GM12878 (cell line): ENCODE measurements around the gene CTNNA3. TPM values are rescaled to one million over a fixed set of nuclear protein-coding genes. Genes with fewer than 3 reads are reported as not detected.

ENCODE experiments used
- ATAC-seq: fragments of 200-7000 bp; cut with Tn5 transposase; 3 replicates; pipeline ENCODE4 v1.9.1; 2020; ENCODE audit warnings: mild to moderate bottlenecking, moderate library complexity
- BruUV-seq: library from RNA; stranded (reverse); fragments of 400-500 nt; replicated peaks from 2 replicates; lab custom pipeline; 2021; lab: Mats Ljungman, UMichigan
- CTCF ChIA-PET: fragments of 300-600 bp; sonication (Branson Sonifier 250); formaldehyde crosslinking; extraction: SDS; loops from one replicate; lab custom pipeline; 2021; ENCODE audit warnings: inconsistent platforms; lab: Yijun Ruan, JAX
- POLR2A ChIA-PET: fragments of 350-600 bp; formaldehyde crosslinking; extraction: SDS; loops from one replicate; lab custom pipeline; 2021; ENCODE audit warnings: inconsistent platforms; lab: Charles Lee
- RAD21 ChIA-PET: fragments of 300-600 bp; sonication (Branson Sonifier 250); formaldehyde crosslinking; loops from one replicate; lab custom pipeline; 2023; ENCODE audit warnings: antibody characterized with exemption; ENCODE audit not compliant: unreplicated experiment; lab: Charles Lee
- SMC1A ChIA-PET: fragments of 300-600 bp; sonication (Branson Sonifier 250); formaldehyde crosslinking; loops from one replicate; lab custom pipeline; 2023; ENCODE audit not compliant: unreplicated experiment, uncharacterized antibody; lab: Charles Lee
- DNase-seq: peaks from one replicate; pipeline ENCODE4 v3.0.0-alpha.2; 2011; ENCODE audit warnings: low read depth, low spot score
- FAIRE-seq: peaks from 3 replicates; lab custom pipeline; 2011; peaks lifted over from hg19 to GRCh38; lab: Jason Lieb, UNC
- H2AFZ ChIP-seq: 2 replicates; pipeline ENCODE4 v1.6.0; 2011; ENCODE audit warnings: low read depth, low read length, control low read depth; ENCODE audit not compliant: control insufficient read depth
- H3K27ac ChIP-seq: 2 replicates; pipeline ENCODE4 v1.5.1; 2011; ENCODE audit warnings: control low read depth; ENCODE audit not compliant: control insufficient read depth, insufficient read depth
- H3K27me3 ChIP-seq, 2 experiments: replicated peaks in 1 of 2; 2 replicates each; pipeline versions ENCODE4 v1.6.0 to v1.6.1; 2011; ENCODE audit warnings: low read length in 1 of 2; ENCODE audit not compliant: control insufficient read depth in 2 of 2, insufficient read depth in 2 of 2
- H3K36me3 ChIP-seq, 2 experiments: 2 replicates each; pipeline ENCODE4 v1.5.1; 2011; ENCODE audit warnings: low read length in 1 of 2; ENCODE audit not compliant: control insufficient read depth in 2 of 2, insufficient read depth in 2 of 2
- H3K4me1 ChIP-seq: 2 replicates; pipeline ENCODE4 v1.6.1; 2011; ENCODE audit warnings: mild to moderate bottlenecking, low read length, moderate library complexity, mixed read lengths; ENCODE audit not compliant: control insufficient read depth, insufficient read depth
- H3K4me2 ChIP-seq: 2 replicates; pipeline ENCODE4 v1.6.0; 2011; ENCODE audit warnings: control low read depth; ENCODE audit not compliant: control insufficient read depth, insufficient read depth
- H3K4me3 ChIP-seq: fragments of 200-600 bp; sonication (generic); 2 replicates; pipeline ENCODE4 v1.5.1; 2016
- H3K79me2 ChIP-seq: 2 replicates; pipeline ENCODE4 v1.6.0; 2011; ENCODE audit warnings: low read length; ENCODE audit not compliant: control insufficient read depth, insufficient read depth
- H3K9ac ChIP-seq: 2 replicates; pipeline ENCODE4 v1.8.0; 2011; ENCODE audit warnings: low read length, control low read depth, mixed read lengths; ENCODE audit not compliant: control insufficient read depth, insufficient read depth
- H3K9me3 ChIP-seq: replicated peaks from 3 replicates; pipeline ENCODE4 v1.5.1; 2011; ENCODE audit warnings: mild to moderate bottlenecking, low read length; ENCODE audit not compliant: control insufficient read depth, insufficient read depth
- H4K20me1 ChIP-seq: 2 replicates; pipeline ENCODE4 v1.6.0; 2011; ENCODE audit not compliant: control insufficient read depth, insufficient read depth
- EGR1 ChIP-seq, 2 experiments: IDR thresholded peaks; 1 replicate in 1 of 2; 2 replicates in 1 of 2; pipeline ENCODE4 v1.6.1; 2011 to 2012; ENCODE audit warnings: low read depth in 2 of 2, low read length in 2 of 2, borderline replicate concordance in 1 of 2, mild to moderate bottlenecking in 1 of 2, moderate library complexity in 1 of 2
- HCFC1 ChIP-seq: fragments of 150-350 bp; IDR thresholded peaks from 2 replicates; pipeline ENCODE4 v1.6.1; 2014; ENCODE audit warnings: low read length
- MEF2B ChIP-seq: fragments of 450-650 bp; IDR thresholded peaks from 2 replicates; pipeline ENCODE4 v1.6.1; 2018; ENCODE audit warnings: mild to moderate bottlenecking, moderate library complexity; ENCODE audit not compliant: partially characterized antibody, poor library complexity, severe bottlenecking
- NBN ChIP-seq: fragments of 450-650 bp; IDR thresholded peaks from 2 replicates; pipeline ENCODE4 v1.6.1; 2016
- SUPT20H ChIP-seq: IDR thresholded peaks from 2 replicates; pipeline ENCODE4 v1.6.1; 2011; ENCODE audit warnings: low read depth, mild to moderate bottlenecking, low read length, moderate library complexity, borderline replicate concordance; ENCODE audit not compliant: control insufficient read depth
- WGBS: methylation state at CpG from one replicate; pipeline ENCODE4 v1.1.6; 2016; ENCODE audit warnings: low lambda C conversion rate; ENCODE audit not compliant: insufficient replicate concordance, insufficient coverage; ENCODE audit errors: missing lambda C conversion rate; 5-methylcytosine and 5-hydroxymethylcytosine counted together
- in situ Hi-C: fragments of 300-500 bp; cut with MboI; formaldehyde crosslinking; loops from 9 replicates; pipeline ENCODE4 v1.14.3; 2018; ENCODE audit warnings: mixed read lengths
- intact Hi-C: fragments of 100-400 bp; cut with micrococcal nuclease; formaldehyde crosslinking; loops from one replicate; pipeline ENCODE4 v1.14.2; 2022; ENCODE audit not compliant: unreplicated experiment
- polyA plus RNA-seq, 11 experiments: library from polyadenylated mRNA; depleted of rRNA in 4 of 11; unstranded in 6 of 11; stranded (reverse) in 5 of 11; fragments of >200 nt; fragmentation: Nextera tagmentation in 4 of 11; fragmentation: Illumina TruSeq in 1 of 11; extraction: Ambion mirVana in 4 of 11; extraction: Trizol in 1 of 11; gene quantifications; 1 replicate in 1 of 11; 2 replicates in 10 of 11; pipeline versions ENCODE4 v1.2.1 to v1.2.3, GENCODE V29; 2011 to 2016; ENCODE audit warnings: inconsistent platforms in 2 of 11, missing spikeins in 2 of 11, low read depth in 1 of 11
- total RNA-seq, 4 experiments: library from RNA; depleted of rRNA in 3 of 4; stranded (reverse); fragments of >200 nt in 3 of 4; fragmentation: Illumina TruSeq in 1 of 4; extraction: Trizol in 1 of 4; gene quantifications; 2 replicates each; pipeline versions ENCODE4 v1.2.1 to v1.2.3, GENCODE V29; 2013 to 2021

Gene CTNNA3
- total and polyA plus RNA-seq, 10 of the 15 experiments (the other 5 are each of a cell fraction or from before 2014, with no cell fraction given): under 0.01 to 4.5 (median 0.22) TPM; not detected in 2

DNA sequence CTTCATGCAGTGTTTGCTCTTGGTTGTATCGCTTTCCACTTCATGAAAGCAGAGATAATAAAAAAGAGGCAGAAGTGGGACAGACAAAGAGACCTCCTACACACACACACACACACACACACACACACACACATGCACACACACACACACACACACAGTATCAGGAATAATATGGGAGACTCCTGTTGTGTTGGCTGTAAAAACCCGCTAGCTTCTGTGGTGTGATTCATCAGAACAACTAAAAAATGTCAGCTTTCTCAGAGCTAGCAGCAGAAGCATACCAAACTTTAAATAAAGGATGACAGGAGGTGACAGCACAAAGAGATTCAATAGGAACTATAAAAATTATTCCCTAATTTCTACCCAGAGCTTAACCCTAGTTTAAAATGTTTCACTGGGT lies 918.3 kb downstream of the CTNNA3 start:
- ATAC-seq (no peak), DNase-seq (no peak), FAIRE-seq (no peak)
- H3K4me1 ChIP-seq: no peaks in the 10 kb centered on the region
- intact Hi-C loops: no loop called here
- no peaks in the 10 kb centered on the region for H3K9me3 ChIP-seq
- BruUV-seq: no TSS peak
- H3K9ac ChIP-seq: no peak overlapping the region
- H3K27ac ChIP-seq: no peak overlapping the region
- no peaks in the 10 kb centered on the region for H3K36me3 ChIP-seq
- POLR2A ChIA-PET: interaction anchor here (1.1 kb wide), 1 partner anchor 12 kb away, joined by 3 read pairs; no protein-coding TSS in a partner anchor
- SMC1A ChIA-PET: interaction anchor here (0.9 to 1.5 kb wide), 2 partner anchors 13 to 18 kb away, joined by 3 to 6 read pairs; no protein-coding TSS in a partner anchor
- H3K4me3 ChIP-seq: no peak overlapping the region
- 0% methylated on average over 2 of the region's 2 CpGs for WGBS
- H3K27me3 ChIP-seq: no peaks in the 10 kb centered on the region
- H2AFZ ChIP-seq: no peak overlapping the region
- CTCF ChIA-PET: no interaction called here
- TF ChIP-seq HCFC1: no peak
- no peak overlapping the region for H3K4me2 ChIP-seq
- no peaks in the 10 kb centered on the region for H4K20me1 ChIP-seq
- in situ Hi-C loops: no loop called here
- no peaks in the 10 kb centered on the region for H3K79me2 ChIP-seq
- RAD21 ChIA-PET: no interaction called here

DNA sequence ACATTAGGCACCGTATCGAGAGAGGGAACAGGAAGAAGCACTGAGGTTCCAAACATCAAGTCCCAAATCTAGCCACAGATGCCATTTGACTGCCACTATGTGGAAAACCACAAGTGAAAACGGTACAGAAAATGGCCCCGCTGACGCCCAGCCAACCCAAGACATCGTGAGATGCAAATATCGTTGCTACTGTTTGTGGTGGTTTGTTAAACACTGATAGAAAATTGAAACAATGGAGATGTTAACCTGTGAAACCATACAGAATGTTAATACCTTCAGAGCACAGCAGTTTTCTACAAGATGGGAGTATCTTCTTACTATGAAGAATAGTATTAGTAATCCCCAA lies 922.5 kb downstream of the CTNNA3 start:
- POLR2A ChIA-PET: no interaction called here
- H3K27ac ChIP-seq: no peak overlapping the region
- no peaks in the 10 kb centered on the region for H4K20me1 ChIP-seq
- in situ Hi-C loops: no loop called here
- RAD21 ChIA-PET: no interaction called here
- WGBS: 16% methylated on average over 7 of the region's 7 CpGs
- no peaks in the 10 kb centered on the region for H3K9me3 ChIP-seq
- no peaks in the 10 kb centered on the region for H3K36me3 ChIP-seq
- intact Hi-C loops: no loop called here
- H2AFZ ChIP-seq: no peak overlapping the region
- FAIRE-seq (no peak), DNase-seq (no peak), ATAC-seq (peak; percentile 24; the same call in 2 of the 3 replicates)
- H3K4me1 ChIP-seq: no peaks in the 10 kb centered on the region
- no peak overlapping the region for H3K4me2 ChIP-seq
- no peaks in the 10 kb centered on the region for H3K79me2 ChIP-seq
- BruUV-seq: no TSS peak
- no peak overlapping the region for H3K4me3 ChIP-seq
- TF ChIP-seq EGR1 (IDR thresholded peaks at IDR 0.05; ENCODE audit: borderline replicate concordance in 1 of 2, low read depth in 2 of 2, low read length in 2 of 2) (no peak), MEF2B (no peak), NBN (no peak), SUPT20H (no peak)
- no peaks in the 10 kb centered on the region for H3K27me3 ChIP-seq
- no peak overlapping the region for H3K9ac ChIP-seq
- CTCF ChIA-PET: interaction anchor here (2.4 to 2.9 kb wide), 2 partner anchors 9 to 12 kb away, joined by 6 to 8 read pairs; no protein-coding TSS in a partner anchor
- SMC1A ChIA-PET: no interaction called here
